Measurements from ENCODE around the gene RHOH.

Gene RHOH

DNA sequence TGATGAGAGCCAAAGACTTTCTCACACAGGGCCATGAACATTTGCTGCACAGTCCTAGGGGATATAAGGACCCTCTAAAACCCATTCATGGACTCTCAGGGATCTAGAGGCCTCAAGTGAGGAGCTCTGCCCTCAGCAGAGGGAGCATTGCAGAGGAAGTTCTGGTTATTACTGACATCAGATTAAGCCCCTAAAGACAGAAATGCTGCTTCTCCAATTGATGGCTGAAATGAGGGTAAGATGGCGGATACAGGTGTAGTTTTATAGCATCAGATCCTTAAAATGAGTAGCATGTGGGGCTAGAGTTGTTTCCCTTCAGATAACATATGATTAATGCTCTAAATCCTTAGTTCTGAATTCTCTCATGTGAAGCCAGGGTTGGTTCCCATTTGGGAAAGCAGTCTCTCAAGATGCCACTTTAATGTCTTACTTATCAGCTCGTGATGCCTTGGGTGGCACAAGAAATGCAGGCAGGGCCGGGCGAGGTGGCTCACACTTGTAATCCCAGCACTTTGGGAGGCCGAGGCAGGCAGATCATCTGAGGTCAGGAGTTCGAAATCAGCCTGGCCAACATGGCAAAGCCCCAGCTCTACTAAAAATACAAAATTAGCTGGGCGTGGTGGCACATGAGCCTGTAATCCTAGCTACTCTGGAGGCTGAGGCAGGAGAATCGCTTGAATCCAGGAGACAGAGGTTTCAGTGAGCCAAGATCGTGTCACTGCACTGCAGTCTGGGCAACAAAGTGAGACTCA, 7.9 kb downstream of the RHOH start:
- DNase-seq (ENCODE audit: low read depth in 2 of 3, low spot score in 2 of 3): no peak

DNA sequence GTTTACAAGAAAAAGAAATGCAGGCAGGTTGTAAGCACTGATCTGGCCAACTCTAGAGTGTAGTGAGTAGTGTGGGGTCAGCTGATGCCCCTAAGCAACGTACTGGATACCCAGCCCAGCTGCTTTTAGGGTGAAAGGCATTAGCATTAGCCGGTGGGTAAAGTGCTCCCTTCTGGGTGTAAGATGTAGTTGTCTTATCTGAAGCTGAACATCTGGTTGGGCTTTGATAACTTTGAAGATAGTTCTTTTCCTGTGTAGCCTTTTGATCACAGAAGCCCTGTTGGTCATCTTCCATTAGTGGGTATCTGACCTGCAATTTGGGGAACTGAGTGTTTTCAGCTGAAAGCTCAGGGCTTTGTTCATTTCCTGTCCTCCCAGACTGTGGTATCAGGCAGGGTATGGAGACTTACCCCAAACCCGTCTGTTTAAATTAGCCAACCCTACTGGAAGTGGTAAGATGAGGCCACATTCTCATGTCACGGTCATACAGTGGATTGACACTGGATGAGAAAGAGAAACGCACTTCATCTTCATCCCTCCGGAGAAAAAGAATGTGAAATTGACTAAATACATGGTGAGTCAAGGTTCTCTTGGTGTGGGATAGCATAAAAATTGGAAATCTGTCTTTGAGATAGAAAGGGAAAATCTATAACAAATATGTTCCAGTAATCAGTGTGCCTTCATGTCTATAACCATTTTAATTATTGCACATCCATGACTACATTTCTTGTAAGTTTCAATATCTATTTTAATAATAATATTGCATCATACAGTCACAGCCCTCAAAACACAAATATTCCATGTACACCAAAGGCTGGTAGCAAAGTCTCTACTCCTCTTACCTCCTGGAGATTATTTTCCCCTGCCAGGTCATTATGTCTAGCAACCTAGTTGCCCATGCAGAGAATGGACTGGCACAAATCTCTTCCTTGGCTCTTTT, 8.7 kb downstream of the RHOH start:
- DNase-seq (ENCODE audit: low read depth in 2 of 3, low spot score in 2 of 3): no peak

DNA sequence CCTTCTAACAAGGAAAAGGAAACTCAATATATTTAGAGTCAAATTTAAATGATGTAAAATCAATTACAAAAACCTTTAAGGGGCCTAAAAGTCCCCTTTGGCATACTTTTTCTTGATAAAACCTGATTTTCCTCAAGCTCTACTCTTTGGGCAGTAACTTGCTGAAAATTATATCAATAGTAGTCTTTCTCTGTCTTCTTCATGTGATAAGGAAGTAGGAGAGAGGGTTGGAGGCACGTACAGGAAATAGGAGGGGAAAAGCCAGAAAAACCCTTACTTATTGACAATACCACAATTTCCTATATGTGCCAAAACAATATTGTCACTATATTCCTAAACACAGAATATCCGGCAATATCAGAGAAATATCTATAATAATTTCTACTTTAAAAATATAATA, 9.6 kb downstream of the RHOH start:
- DNase-seq (ENCODE audit: low read depth in 2 of 3, low spot score in 2 of 3): no peak

DNA sequence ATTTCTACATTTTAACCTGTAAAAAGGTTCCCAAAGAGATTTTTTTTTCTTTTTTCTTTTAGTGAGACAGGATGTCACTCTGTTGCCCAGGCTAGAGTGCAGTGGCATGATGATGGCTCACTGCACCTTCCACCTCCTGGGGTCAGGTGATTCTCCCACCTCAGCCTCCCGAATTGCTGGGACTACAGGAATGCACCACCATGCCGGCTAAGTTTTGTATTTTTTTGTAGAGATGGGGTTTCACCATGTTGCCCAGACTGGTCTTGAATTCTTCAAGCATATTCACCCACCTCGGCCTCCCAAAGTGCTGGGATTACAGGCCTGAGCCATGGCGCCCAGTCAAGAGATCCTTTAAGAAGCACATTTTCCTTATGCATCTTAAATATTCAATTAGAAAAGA, 12.6 kb downstream of the RHOH start:
- DNase-seq (ENCODE audit: low read depth in 2 of 3, low spot score in 2 of 3): no peak

DNA sequence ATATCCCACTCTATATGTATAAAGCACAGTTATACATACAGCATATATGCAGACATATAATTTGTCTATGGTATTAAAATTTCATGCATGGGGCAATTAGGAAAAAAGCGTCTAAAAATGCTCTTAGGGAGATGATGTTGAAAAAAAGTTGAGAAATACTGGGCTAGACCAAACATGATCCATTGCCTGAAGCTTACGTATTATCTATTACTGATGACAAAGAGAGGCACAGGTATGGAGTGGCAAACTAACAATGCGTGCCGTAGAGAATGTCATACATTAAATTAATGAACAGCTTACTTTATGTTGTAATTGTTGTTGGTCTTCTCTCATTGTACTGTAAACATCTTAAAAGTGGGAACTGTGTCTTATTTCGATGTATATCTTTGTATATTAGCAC, 13.9 kb downstream of the RHOH start:
- DNase-seq (ENCODE audit: low read depth in 2 of 3, low spot score in 2 of 3): no peak

DNA sequence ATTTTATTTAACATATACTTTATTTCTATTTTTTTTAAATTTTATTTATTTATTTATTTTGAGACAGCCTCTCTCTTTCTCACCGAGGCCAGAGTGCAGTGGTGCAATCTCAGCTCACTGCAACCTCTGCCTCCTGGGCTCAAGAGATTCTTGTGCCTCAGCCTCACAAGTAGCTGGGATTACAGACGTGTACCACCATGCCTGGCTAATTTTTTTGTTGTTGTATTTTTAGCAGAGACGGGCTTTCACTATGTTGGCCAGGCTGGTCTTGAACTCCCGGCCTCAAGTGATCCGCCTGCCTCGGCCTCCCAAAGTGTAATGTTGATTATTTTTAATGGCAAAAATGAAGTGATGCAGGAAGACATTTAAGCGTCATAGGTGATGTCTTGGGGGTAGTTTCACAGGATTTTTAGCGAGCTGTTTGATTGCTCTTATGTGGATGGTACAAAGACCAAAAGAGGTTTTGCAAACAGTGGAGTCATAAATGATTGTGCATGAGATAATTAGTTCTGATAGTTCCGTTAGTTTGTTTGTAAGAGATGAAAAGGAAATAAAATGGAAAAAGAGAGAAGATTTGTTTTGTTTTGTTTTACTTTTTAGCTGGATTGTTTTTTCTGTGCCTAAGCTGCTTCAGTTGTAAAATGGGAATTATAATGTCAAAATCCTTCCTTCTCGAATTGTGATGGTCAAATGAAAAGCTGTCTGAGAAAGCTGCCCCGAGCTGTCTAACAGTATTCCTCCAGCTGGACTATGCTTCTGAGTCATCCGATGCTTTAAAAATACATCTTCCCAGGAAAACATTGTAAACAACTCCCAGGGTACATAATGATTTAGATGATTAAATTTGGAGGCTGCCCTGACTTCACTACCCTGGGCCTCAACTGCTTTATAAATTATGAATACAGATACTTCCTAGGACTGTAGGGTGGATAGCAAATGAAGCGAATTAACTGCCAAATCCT, 14.7 kb downstream of the RHOH start:
- DNase-seq (ENCODE audit: low read depth in 2 of 3, low spot score in 2 of 3): no peak

DNA sequence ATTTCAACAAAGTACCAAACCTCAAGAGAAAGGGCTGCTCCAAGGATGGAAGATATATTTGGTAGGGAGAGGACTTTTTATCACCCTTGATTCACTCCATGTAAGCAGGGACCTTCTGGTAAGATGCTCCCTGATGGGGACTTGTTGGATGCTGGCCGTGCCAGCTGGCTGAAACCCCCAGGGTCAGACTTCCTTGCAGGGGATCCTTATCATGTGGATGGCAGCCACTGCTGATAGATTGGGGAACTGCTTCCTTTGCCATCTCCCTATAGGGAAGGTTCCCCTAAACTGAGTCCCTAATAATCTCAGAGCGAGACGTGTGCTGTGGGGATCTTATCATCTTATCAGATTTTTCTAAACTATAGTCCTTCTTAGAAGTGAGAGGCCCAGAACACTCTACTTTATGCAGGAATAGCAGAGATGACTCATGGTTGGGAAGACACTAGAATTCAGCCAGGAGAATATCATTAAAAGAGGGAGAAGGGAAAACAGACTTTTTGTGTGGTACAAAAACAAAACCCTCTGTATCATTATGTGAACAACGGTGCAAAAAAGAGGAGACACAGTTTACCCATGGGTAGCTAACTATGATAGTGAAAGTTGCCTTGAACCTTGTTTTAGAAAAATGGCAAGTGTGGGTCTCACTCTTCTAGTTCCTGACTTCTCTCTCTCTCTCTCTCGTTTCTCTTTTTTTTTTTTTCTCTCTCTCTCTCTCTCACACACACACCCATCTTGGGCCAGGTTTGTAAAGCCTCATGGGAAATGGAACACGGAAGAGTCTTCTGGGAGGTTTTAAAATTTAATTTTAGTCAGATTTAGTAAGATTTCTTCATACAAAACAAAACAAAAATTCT, 16.1 kb downstream of the RHOH start:
- no peak for DNase-seq (ENCODE audit: low read depth in 2 of 3, low spot score in 2 of 3)

DNA sequence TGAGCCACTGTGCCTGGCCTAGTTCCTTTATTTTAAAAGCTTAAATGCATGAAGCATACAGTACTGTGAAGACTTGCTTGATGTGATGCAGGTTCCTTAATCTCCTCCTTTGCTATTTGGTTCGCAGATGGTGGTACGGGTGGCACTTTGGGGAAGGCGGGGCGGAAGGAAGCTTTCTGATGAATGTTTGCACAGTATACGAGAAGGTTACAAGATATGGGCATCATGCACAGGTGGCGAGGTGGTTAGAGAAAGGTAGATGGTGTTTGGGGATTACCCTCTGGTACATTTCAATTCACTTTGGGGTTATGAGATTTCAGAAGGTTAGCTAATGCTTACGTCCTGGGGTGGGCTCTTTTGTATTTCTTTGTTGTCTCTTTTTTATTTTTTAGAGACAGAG, 17.2 kb downstream of the RHOH start:
- no peak for DNase-seq (ENCODE audit: low read depth in 2 of 3, low spot score in 2 of 3)

DNA sequence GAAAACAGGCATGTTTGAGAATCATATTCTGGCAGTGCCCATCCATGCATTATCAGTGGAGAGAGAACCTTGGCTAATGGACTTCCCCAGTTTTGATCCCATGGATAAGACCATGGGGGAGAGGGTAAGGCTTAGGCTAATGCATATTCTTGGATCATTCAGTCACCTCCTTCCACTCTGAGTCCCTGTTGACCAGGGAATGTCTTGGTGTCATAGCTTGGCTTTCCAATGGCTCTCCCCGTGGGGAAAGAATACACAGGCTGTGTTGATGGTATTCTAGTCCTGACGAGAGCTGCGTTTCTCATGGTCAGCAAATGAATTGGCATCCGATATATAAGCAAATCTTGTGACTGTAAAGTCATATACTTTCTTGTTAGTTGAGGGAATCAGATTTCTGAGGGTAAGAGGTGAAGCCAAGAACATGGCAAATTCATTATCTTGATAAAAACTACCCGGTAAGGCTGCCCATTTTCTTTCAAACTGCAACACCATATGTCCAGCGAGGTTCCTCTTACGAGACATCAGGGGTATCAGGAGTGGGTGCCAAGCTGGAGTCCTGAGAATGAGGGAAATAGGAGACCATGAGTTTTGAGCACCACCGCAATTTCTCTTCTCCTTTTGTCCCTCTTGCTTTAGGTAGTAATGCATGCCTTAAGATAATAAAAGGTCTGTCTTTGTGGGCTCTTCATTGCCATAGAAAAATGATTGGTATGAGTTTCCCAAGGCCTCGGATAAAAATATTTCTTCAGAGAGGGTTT, 18.0 kb downstream of the RHOH start:
- DNase-seq (ENCODE audit: low read depth in 2 of 3, low spot score in 2 of 3): no peak

DNA sequence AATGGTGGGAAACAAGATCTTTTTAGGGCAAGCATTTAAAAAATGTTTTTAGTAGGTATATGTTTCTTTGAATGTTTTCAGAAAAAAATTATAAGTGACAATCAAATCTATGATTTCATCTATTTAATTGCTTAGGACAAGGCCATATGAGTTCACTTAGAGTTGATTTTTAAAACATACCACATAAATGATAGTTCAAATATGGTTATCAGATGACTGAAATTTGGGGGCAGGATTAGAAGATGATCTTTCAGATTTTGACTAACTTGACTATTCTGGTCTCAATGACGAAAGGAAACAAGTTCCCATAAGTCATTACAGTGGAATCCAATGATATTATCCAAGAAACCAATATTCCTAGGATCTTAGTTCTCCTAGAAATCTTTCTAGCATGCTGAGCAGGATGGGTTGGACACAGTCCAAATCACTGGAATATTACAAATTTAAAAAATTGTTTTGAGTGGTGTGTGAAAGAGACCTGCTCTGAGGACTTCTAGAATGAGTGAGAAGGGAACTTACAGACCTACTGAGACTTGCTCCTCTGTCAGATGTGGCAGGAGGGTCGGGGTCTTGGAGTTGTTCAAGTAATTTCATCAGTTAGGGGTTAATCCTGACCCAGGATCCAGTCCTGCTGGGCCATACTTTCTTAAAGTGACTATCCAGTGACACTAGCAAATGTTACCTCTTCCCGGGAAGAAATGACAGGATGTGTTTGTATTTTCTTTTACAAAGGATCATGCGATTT, 20.0 kb downstream of the RHOH start:
- no peak for DNase-seq (ENCODE audit: low read depth in 2 of 3, low spot score in 2 of 3)

DNA sequence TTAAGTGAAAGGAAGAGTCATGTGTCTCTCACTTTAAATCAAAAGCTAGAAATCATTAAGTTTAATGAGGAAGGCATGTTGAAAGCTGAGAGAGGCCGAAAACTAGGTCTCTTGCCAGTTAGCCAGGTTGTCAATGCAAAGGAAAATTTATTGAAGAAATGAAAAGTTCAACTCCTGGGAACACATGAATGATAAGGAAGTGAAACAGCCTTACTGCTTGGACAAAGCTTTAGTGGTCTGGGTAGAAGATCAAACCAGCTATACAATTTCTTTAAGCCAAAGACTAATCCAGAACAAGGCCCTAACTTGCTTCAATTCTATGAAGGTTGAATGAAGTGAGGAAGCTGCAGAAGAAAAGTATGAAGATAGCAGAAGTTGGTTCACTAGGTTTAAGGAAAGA, 24.9 kb downstream of the RHOH start:
- DNase-seq (ENCODE audit: low read depth in 2 of 3, low spot score in 2 of 3): no peak

DNA sequence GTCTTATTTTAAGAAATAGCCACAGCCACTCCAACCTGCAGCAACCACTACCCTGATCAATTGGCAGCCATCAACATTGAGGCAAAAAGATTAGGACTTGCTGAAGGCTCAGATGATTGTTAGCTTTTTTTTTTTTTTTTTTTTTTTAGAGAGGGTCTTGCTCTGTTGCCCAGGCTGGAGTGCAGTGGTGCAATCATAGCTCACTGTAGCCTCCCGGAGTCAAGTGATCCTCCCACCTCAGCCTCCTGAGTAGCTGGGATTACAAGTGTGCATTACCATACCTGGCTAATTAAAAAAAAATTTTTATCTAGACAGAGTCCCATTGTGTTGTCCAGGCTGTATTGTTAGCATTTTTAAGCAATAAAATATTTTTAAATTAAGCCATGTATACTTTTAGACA, 26.5 kb downstream of the RHOH start:
- no peak for DNase-seq (ENCODE audit: low read depth in 2 of 3, low spot score in 2 of 3)

DNA sequence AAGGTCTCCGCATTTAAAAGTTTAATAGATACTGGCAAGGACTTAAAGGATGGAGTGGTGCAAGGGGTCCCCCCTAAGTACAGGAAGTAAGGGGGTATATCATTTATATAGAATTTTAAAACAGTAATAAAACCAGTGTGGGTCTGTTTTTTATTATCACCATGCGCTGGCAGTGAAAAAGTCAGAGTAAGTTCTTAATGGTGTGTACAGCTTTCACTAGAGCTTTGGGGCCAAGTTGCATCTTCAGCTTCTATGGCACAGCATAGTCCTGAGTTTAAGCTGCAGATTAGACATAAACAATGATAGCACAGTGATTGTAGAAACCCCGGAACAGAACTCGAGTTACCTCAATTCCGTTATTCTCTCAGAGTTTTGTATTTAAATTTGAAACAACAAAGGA, 27.6 kb downstream of the RHOH start:
- no peak for DNase-seq (ENCODE audit: low read depth in 2 of 3, low spot score in 2 of 3)

DNA sequence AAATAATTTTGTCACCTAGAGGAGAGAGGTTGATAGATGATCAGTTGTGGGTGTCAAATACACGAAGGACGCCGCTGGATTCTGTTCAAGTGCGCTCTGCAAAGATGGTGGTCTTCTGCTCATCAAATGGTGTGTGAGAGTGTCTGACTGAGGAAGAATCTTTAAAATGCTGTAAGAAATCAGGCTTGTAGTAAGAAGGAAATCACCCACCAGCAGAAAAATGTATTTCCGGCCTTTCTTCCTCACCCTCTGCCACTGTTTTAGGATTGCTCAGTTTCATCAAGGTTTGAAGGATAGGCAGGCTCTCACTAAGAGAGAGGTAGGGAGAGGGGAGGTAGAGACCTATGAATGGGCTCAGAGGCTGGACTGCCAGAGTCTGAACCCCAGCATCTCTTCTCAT, 28.7 kb downstream of the RHOH start:
- DNase-seq (ENCODE audit: low read depth in 2 of 3, low spot score in 2 of 3): no peak

DNA sequence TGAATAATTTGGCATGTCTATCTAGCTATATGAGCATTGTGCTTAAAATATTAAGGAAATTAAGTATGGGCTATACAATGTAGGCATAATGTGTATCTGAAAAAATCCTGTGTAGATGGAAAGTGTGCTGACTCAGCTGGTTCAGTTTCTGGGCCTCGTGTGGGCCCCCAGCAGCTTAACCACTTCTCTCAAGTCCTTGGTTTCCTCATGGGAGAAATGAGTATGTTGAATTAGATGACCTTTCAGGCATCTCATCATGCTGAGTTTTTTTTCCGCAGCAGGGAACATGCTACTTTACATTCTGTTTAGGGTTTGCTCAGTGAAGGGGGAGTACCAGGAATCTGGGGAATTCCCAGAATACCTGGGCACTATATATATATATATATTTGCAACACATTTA, 30.5 kb downstream of the RHOH start:
- no peak for DNase-seq (ENCODE audit: low read depth in 2 of 3, low spot score in 2 of 3)

DNA sequence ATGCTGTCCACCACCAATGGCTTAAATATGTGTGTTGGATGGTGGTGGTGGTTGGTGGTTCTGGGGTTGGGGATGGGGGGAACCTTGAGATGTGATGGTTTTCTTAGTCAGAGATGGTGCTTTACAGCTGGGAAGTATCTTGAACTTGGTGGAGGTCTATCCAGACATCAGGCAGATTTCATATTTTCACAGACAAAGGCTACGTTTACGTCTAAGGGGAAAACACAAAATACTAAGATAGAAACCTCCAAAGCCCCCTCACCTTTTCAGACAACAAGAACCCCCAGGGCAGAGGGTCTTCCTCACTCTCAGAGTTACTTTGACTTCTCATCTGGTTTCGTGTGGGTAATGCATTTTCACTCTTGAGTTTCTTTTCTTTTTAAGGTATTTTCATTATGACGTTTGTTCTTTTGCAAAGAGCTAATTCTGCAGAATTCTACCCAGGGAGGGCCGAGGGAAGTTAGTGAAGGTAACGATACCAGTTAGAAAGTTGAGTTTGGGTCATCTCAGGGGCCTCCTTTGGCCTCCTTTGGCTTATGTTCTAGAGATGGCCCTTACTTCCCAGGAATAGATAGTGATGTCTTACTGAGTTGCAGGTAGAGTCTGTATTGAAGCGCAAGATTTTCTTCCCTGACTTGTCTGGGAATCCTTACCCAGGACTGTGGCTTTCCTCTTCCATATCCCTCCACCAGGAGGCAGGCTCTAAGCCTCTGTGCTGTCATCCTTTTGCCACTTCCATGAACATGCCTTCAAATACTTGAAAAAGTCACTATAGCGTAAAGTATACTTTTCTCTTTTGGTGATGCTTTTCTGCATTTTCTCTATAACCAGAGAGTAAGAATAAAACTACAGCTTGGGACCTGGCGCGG, 31.9 kb downstream of the RHOH start:
- DNase-seq (ENCODE audit: low read depth in 2 of 3, low spot score in 2 of 3): no peak

DNA sequence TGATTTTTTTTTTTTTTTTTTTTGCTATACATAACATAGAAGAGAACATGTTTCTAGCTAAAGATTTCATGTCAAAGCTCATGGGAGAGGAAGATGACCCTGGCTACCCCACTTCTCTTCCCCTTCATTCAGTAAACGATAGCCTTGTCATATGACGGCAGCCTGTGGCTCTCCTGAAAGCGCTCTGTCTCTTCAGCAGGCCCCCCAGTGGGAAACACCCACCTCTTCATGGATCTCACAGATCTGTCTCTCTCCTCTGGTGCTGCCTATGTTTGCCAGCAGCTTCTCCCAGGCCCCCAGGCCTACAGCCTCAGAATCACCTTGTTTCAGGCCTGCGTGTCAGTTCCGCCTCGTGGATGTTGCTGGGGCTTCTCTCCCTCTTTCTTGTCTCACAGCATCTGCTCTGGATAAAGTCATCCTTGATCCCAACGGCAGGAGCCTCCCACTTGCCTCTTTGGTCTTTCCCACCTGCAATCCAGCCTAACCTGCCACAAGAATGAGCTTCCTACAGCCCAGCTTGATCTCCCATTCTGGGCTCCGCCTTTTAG, 34.6 kb downstream of the RHOH start:
- no peak for DNase-seq (ENCODE audit: low read depth in 2 of 3, low spot score in 2 of 3)

DNA sequence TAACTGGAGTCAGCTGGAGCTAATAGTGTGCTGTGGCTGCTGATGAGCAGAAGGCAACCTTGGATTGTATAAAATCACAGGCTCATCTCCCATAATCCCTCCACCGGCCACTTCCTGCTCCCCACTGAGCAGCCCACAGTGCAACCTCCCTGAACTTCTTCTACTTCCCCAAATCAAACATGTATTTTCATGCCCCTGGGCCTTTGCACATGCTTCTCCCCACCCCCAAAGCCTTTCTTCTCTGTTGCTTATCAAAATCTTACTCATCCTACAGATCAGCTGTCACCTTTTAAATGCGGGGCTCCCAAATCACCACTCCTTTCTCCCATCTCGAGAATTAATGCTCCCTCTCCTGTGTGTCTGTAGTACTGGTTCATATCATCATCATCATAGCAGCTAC, 35.8 kb downstream of the RHOH start:
- DNase-seq (ENCODE audit: low read depth in 2 of 3, low spot score in 2 of 3): no peak

Data from activated CD8-positive, alpha-beta memory T cell treated with anti-CD3 and anti-CD28 coated beads for 48 hours (primary cell).